ENCODE results near the gene MMP12.

DNA sequence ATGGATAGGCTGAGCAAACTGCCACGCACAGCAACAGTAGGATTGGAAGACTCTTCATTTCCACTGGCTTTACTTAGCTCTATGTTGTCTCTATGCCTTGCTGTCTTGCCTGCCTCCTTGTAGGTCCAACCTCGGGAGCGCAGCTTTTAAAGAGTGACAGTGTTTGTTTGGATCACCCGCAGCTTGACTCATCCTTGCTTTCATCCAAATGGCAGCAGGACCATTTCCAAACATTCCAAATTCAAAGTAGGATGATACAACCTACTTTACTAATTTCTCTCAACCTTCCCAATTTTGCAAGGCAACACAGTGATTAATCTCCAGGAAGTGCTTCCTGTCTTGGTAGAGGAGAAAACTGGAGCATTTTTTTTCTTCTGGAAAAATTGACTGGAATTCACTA, 31.3 kb downstream of the MMP12 start, which contains the start of gene MMP3:
- TF ChIP-seq POLR2A (IDR thresholded peaks at IDR 0.05), result no peak
- TF ChIP-seq, protein P1, sequence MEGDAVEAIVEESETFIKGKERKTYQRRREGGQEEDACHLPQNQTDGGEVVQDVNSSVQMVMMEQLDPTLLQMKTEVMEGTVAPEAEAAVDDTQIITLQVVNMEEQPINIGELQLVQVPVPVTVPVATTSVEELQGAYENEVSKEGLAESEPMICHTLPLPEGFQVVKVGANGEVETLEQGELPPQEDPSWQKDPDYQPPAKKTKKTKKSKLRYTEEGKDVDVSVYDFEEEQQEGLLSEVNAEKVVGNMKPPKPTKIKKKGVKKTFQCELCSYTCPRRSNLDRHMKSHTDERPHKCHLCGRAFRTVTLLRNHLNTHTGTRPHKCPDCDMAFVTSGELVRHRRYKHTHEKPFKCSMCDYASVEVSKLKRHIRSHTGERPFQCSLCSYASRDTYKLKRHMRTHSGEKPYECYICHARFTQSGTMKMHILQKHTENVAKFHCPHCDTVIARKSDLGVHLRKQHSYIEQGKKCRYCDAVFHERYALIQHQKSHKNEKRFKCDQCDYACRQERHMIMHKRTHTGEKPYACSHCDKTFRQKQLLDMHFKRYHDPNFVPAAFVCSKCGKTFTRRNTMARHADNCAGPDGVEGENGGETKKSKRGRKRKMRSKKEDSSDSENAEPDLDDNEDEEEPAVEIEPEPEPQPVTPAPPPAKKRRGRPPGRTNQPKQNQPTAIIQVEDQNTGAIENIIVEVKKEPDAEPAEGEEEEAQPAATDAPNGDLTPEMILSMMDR (IDR thresholded peaks at IDR 0.05), result no peak
